ENCODE results near the gene PPP4R2.
"Not testable (repeated sequence)": the region's sequence is repeated elsewhere in the genome, so short reads cannot be mapped to it uniquely, and the experiment has no call there.

PPP4R2 gene

DNA sequence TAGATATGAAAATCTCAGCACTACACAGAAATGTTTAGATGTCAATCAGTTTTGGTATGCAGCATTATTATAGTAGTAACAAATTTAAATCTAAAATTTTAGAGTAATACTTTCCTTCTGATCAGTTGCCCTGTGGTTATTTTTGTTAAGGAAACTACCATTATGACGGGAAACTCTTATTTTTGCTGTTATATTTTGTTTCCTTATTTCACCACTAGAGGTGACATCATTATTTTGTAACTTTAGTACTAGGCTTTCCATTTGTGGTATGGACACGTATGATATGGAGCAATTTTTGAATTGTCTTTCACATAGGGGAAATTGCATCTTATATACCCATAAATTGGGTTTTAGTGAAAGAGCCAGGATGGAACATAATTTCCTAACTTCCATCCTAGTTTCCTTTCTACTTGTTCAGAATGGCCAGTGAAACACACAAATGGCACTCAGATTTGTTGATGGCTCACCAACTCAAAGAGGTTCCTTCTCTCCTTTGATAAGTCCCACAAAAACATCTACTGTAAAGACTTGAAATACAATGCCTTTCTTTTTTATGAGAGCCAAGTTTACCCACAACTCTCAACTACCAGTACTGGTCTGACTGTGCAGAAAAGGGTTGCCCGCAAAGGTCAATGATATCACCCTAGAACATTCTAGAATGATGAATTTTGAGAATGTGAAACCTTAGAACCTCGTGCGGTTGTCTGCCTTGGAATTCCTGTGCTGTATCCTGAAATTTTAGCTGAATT lies 19.4 kb upstream of the PPP4R2 start:
- DNase-seq (ENCODE audit: low read depth, low spot score): no peak

DNA sequence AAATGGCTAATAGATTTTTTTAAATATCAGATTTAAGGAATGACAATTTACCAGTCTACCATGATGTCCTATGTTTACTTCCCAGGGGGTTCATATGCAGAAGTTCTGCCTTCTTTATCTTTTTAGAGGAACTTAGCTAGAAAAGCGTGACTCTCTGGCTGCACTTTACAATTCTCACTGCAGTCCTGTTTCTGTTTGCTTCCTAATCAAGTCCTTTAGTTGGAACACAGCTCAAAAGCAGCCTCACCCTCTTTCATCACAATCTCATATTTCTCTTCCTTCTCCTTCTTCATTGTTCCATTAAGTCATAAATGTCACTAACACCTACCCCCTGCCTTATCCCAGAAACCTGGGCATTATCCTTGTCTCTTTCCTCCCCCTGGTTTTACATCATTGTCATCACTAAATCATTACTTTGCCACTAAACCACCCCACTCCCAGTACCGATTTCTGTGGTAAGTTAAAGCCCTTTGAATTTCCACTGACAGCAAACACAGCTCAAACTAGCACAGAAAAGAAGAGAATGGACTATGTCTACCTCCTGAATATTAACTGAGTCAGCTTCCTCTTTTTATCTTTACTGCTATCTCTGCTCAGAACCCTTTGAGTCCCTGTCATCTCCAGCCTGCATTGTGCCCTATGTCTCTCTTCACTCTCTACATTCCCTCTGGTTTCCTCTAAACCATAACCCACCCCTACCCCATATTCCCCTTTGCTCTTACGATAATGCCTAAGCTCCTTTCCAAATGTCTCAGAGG lies 13.8 kb upstream of the PPP4R2 start:
- no peak for DNase-seq (ENCODE audit: low read depth, low spot score)

DNA sequence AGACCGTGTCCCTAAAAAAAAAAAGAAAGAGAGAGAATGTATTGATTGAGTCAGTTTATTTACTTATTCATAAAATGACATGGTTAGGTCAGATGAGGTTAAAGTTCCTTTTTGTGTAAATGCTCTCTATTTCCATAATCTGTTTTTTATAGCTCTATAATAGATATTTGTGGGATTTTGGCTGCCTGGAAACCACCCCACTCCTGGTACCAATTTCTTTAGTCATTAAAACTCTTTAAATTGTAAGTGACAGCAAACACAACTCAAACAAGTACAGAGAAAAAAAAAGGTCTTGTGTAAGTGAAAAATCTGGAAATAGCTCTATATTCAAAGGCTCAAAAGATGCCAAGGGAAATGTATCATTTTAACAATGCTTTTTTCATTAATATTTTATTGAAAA lies 11.0 kb upstream of the PPP4R2 start:
- DNase-seq (ENCODE audit: low read depth, low spot score): no peak

DNA sequence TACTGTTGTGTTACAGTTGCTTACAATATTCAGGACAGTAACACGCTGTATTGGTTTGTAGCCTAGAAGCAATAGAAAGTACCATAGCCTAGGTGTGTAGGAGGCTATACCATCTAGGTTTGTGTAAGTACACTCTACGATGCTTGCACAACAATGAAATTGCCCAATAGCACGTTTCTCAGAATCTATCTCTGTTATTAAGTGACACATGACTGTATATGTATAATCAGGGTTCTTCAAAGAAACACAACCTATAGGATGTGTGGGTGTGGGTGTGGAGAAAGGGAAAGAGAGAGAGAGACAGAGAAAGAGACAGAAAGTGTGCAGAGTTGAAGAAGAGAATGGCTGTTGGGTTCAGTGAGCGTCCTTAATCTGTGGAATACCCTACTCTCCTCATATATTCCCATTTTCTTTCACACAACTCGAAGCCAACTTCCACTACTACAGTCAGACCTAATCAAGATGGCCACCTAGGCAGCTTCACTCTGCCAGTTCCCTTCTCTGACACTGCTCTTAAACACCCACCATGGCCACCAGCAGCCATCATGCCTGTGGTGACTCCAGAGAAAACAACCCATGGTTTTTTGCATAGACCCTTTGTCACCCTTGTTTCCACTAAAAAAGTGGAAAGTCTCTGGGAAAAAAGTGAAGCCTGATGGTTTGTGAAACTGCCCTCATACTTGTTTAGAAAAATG lies 5.8 kb upstream of the PPP4R2 start:
- DNase-seq (ENCODE audit: low read depth, low spot score): no peak

DNA sequence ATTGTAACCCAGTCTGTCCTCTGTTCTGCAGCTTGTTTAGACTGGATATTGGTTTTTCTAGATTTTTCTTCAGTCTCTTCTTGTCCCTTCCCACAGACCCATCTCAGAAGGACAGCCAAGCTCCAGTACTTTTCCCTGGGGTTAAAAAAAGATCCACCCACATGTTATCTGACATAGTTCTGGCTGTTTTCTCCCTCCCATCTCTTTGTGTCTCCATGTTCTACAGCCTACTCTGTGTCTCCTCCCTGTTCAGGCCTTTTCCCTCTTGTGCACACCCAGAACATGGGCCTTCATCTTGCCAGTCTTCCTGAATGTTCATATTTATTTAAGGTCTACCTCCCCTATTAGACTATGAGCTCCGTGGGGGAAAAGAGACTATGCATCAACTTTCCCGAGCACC lies 5.1 kb upstream of the PPP4R2 start:
- no peak for DNase-seq (ENCODE audit: low read depth, low spot score)

DNA sequence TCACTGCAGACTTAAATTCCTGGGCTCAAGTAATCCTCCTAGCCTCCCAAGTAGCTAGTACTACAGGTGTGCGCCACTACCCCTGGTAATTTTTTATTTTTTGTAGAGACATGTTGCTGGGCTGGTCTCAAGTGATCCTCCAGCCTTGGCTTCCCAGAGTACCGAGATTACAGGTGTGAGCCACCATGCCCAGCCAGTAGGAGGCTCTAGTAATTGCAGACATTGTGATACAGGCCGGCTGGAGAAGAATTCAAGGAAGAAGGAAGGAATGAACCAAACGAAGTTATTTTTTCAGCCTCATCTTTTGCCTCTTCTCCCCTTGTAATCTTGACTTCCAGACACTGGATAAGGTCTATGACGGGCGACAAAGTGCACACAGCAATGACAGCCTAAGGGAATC lies 3.2 kb upstream of the PPP4R2 start:
- DNase-seq (ENCODE audit: low read depth, low spot score): no peak

DNA sequence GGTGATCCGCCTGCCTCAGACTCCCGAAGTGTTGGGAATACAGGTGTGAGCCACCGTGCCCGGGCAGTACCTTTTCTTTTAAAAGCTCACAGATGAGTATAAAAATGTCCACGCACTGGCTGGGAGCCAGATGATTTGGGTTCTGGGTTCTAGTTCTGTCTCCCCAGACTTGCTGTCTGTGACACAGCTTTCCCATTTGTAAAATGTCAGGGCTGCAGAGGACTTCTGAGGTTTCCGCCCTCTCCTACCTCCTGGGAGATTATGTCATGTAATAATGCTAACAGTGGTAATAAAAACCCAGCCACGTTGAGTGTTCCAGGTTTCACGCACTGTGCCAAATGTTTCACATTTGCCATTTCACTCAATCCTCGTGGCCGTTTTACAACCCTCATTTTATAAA lies 1.3 kb upstream of the PPP4R2 start:
- DNase-seq (ENCODE audit: low read depth, low spot score): no peak

DNA sequence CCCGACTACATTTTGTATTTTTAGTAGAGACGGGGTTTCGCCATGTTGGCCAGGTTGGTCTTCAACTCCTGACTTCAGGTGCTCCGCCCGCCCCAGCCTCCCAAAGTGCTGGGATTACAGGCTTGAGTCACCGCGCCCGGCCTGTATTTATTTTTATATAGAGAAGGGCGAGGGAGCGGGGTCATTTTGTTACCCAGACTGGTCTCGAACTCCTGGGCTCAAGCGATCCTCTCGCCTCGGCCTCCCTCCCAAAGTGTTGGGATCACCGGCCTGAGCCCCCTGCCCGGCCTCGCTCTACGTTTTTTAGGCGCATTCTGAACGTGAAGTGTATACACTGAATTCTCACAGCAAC lies 514 bp upstream of the PPP4R2 start:
- no peak for DNase-seq (ENCODE audit: low read depth, low spot score)

DNA sequence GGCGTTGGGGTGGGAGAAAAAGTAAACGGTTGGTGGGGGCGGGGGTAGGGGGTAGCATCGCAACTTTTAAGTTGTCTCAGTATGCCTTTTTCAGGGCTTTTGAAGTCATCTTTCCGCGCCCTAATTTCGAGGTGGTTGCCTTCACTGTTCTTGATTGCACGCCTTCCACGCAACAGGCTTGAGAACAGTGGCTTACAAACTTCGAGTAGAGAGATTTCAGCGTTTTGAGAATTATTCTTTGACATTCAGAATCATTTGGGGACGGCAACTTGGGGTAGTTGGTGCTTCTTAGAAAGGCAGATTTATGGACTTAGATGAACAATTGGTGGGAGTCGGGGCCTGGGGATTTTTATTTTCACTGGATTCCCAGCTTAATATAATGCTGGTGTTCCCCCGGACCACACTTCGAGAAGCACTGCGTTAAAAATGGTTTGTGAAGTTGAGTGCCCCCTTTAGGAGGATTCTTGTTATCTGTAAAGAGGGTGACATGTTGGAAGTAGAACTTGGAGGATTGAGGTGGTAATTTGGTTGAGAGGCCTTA lies 880 bp downstream of the PPP4R2 start:
- DNase-seq (ENCODE audit: low read depth, low spot score): no peak

DNA sequence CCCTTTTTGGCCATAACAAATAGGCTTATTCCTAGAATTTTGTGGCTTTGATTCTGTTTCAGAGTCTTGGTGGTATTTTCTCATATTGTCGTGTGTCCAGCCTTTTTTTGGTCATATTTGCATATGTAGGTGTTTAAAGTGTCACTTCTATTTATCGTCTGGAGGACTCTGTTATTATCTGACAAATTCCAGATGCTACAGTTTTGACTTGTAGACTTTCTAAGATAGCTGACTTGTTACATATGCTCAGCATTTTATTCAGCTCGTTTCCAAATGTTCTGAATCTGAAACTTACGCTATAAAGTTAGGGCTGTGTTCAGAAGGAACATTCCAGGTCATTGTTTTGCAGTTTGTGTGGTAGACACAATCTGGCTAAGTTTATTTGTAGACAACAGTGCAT lies 1.9 kb downstream of the PPP4R2 start:
- DNase-seq (ENCODE audit: low read depth, low spot score): no peak

DNA sequence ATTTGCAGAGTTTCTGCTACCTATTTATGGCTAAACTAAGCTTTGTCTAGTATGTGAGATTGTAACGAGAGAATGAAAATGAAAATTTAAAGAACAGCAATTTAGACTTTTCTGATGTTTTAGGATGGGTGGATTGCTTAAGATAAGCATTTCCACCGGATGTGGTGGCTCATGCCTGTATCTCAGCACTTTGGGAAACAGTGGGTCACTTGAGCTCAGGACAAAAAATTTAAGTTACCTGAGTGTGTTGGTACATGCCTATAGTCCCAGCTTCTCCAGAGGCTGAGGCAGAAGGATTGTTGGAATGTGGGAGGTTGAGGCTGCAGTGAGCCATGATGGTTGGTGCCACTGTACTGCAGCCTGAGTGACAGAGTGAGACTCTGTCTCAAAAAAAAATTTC lies 3.3 kb downstream of the PPP4R2 start:
- no peak for DNase-seq (ENCODE audit: low read depth, low spot score)

DNA sequence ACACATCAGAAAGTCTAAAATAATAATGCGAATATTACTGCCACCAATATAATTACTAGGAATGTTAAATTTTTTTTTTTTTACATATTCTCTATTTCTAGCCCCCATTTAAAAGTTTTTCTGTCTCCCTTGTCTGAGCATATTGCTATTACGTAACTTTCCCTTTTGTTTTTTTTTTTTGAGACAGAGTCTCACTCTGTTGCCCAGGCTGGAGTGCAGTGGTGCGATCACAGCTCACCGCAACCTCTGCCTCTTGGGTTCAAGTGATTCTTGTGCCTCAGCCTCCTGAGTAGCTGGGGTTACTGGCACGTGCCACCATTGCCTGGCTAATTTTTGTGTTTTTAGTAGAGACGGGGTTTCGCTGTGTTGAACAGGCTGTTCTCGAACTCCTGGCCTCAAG lies 6.4 kb downstream of the PPP4R2 start:
- not testable (repeated sequence) for DNase-seq (ENCODE audit: low read depth, low spot score)

DNA sequence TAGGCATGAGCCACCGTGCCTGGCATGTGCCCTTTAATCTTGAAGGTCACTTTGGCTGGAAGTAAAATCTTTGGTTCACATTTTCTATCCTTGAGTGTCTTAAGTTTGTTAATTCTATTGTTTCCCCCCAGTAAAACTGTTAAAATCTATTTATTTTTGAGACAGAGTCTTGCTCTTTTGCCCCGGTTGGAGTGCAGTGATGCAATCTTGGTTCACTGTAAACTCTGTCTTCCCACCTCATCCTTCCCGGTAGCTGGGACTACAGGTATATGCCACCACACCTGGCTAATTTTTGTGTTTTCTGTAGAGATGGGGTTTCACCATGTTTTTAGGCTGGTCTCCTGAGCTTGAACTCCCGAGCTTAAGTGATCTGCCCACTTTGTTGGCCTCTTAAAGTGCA lies 7.7 kb downstream of the PPP4R2 start:
- DNase-seq (ENCODE audit: low read depth, low spot score): no peak

DNA sequence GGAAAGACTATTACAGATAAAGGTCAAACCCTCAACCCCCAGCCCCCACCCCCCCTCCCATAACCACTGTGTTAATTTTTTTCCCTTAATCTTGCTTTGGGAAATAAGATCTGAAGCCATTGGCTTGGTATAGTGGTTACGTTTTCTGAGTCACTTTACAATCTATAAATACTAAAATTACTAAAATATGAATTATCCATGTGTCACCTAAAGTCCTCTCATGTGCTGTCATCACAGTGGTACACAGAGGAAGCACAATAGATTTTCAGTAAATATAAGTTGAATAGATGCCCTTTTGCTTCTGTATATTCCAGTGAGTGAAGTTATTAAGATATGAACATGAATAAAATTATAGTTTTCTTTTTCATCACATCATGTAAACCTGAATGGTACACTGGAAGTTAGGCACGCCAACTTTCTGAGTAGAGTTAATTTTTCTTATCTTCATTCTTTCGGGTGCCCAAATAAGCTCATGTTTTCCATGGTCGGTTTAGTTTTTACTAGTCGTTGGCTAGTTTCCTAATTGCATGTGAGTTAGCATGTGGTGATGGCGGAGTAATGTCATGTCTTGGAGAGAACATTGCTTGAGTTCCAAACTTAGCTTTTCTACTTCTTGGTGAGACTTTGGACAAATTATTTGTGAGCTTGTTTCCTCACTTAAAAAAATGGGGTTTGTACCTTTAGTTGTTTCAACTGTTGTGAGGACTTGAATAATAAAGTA lies 11.5 kb downstream of the PPP4R2 start:
- DNase-seq (ENCODE audit: low read depth, low spot score): no peak

DNA sequence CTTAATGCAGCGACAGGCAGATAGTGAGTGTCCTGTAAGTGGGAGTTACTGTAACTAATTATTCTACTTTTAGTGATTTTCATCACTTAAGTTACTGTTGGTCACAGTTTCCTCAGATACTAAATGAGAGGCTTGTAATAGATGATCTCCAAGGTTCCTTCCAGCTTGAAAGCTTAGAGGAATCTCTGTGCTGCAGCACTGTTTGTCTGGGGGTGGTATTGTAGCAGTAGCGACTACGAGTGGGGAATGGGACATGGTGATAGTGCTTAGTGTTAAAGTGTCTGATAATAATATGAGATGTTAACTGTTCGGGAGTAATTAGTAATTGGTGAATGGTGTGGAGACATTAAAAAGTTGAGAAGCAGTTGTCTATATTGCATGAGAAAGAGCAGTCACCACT lies 12.4 kb downstream of the PPP4R2 start:
- no peak for DNase-seq (ENCODE audit: low read depth, low spot score)

DNA sequence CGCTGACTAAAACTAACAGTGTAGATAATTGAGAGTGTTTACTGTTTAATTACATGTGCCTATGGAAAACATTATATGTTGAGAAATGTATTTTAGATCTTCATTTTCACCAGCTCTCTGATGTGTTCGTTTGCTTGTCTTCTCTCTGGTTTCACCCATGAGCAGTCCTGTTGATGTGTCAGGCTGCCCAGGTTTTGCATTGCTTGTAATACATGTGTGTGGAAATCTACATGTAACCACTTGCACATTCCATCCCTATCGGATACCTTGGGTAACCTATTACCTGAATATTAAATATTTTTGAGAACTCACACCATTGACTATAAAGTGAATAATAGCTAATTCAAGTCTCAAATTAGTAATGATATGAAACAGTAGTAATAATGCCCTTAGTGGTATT lies 13.1 kb downstream of the PPP4R2 start:
- DNase-seq (ENCODE audit: low read depth, low spot score): no peak

DNA sequence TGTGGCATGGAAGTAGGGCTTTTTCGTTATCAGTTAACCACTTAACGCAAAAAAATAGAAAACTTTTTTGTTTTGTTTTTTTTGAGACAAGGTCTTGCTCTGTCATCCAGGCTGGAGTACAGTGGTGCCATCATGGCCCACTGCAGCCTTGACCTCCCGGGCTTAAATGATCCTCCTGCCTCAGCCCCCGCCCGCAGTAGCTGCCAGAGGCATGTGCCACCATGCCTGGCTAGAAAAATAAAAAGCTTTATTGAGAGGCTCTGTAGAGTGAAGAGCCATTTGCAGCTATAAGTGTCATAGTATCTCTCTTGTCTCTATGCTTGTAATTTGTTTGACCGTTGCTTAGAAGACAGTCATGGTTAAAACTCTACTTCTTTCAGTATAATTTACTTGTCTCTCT lies 13.5 kb downstream of the PPP4R2 start:
- DNase-seq (ENCODE audit: low read depth, low spot score): no peak

DNA sequence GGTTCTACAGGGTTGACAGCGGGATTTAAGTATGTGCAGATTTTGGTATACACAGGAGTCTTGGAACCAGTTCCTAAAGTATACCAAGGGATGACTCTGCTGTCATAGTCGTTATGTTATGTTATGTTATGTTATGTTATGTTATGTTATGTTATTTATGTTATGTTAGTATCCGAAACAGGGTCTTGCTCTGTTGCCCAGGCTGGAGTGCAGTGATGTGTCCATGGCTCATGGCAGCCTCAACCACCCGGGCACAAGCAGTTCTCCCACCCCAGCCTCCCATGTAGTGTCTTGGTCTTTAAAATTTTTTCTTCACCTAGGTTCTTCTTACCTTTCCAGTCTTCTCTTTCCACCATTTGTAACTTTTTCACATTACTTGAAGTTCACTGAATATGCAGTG lies 21.7 kb downstream of the PPP4R2 start:
- no peak for DNase-seq (ENCODE audit: low read depth, low spot score)

DNA sequence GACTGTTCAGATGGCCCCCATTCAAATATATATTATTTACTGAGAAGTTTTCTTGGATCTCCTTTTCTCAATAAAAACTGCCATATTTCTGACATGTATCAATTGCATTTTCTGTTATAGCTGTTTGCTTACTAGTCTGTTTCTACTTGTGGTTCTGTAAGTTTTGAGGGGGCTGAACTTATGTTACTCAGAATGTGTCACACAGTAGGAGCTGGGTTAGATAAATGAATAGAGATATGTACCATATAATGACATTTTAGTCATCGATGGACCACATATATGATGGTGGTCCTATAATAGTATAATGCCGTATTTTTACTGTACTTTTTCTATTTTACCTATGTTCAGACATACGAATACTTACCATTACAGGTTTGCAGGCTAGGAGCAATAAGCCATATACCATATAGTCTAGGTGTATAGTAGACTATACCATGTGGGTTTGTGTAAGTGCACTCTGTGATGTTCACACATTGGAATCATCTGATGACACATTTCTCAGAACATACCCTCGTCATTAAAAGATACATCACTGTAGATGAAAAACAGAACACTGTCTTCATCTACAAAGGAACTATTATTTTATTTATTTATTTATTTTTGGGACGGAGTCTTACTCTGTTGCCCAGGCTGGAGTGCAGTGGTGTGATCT lies 22.3 kb downstream of the PPP4R2 start:
- DNase-seq (ENCODE audit: low read depth, low spot score): no peak

DNA sequence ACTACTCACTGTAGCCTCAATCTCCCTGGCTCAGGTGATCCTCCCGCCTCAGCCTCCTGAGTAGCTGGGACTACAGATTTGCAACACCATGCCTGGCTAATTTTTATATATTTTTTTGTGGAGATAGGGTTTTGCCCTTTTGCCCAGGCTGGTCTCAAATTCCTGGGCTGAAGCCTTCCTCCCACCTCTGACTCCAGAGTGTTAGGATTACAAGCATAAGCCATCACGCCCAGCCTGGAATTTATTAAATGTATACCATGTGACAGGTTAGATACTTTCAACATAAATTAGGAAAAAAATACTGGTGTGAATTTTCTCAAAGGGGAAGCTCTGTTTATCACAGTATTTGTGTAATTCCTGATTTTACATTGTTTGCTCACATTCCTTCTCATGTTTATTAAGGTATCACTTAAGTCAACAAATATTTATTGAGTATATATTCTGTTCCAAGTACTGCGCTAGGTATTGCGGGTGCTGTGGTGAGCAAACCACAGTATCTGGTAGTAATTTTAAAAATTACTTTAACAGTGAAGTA lies 24.8 kb downstream of the PPP4R2 start:
- DNase-seq (ENCODE audit: low read depth, low spot score): no peak

DNA sequence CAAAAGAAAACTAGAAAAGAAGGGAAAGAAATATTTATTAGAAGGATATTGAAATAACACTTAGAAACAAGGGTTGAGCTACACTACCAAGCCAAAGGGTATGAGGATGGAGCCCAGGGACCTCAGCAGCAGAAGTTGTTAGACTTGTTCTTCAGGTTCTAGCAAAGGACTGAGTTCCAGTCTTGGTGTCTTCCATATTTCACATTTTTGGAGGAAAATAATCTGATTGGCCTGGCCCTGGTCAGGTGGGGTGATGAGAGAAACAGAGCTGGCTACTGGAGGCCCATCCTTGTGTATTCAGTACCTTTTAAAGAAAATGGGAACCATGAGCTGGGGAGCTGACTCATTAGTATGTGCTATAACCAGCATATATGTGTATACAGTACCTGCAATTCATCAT lies 28.2 kb downstream of the PPP4R2 start:
- DNase-seq (ENCODE audit: low read depth, low spot score): no peak
